CD14-positive monocyte (primary cell): Measurements from ENCODE around the gene PRR23E. TPM values are rescaled to one million over a fixed set of nuclear protein-coding genes. Genes with fewer than 3 reads are reported as not detected.
A peak's percentile ranks its signal among the peaks of the same experiment; 100 is the strongest.

Experiments
- DNase-seq, 3 donors: peaks; one replicate each; pipeline ENCODE4 v3.0.0-alpha.2; 2011 to 2022
- H2AFZ ChIP-seq: 2 replicates; pipeline ENCODE4 v1.6.0; 2012; ENCODE audit warnings: mild to moderate bottlenecking, low read depth, low read length, inconsistent platforms; ENCODE audit not compliant: insufficient read depth, poor library complexity, severe bottlenecking
- H3K27ac ChIP-seq, 2 donors: 1 replicate in 1 of 2; 2 replicates in 1 of 2; pipeline ENCODE4 v1.5.1; 2012 to 2013; ENCODE audit warnings: low read length in 2 of 2, control low read depth in 1 of 2, inconsistent platforms in 1 of 2, low read depth in 1 of 2, mild to moderate bottlenecking in 1 of 2
- H3K27me3 ChIP-seq, 2 donors: one replicate each; pipeline versions ENCODE4 v1.6.0 to v1.6.1; 2011 to 2013; ENCODE audit warnings: low read length in 2 of 2; ENCODE audit not compliant: control insufficient read depth in 2 of 2, insufficient read depth in 2 of 2
- H3K36me3 ChIP-seq, 2 donors: replicated peaks in 1 of 2; 1 replicate in 1 of 2; 2 replicates in 1 of 2; pipeline versions ENCODE4 v1.5.1 to v1.6.1; 2012 to 2013; ENCODE audit warnings: low read length in 2 of 2, control low read depth in 1 of 2, inconsistent platforms in 1 of 2, mild to moderate bottlenecking in 1 of 2; ENCODE audit not compliant: insufficient read depth in 2 of 2, control insufficient read depth in 1 of 2
- H3K4me1 ChIP-seq, 2 donors: 1 replicate in 1 of 2; 2 replicates in 1 of 2; pipeline versions ENCODE4 v1.5.1 to v1.6.1; 2012 to 2013; ENCODE audit warnings: low read length in 2 of 2, control low read depth in 1 of 2, inconsistent platforms in 1 of 2, mild to moderate bottlenecking in 1 of 2, moderate library complexity in 1 of 2; ENCODE audit not compliant: insufficient read depth in 2 of 2, control insufficient read depth in 1 of 2
- H3K4me2 ChIP-seq: replicated peaks from 2 replicates; pipeline ENCODE3; 2012; ENCODE audit warnings: low read length, moderate library complexity, mild to moderate bottlenecking; ENCODE audit not compliant: poor library complexity, severe bottlenecking; ENCODE audit errors: extremely low read depth
- H3K4me3 ChIP-seq, 3 experiments: fragments of 200-600 bp in 1 of 3; sonication (generic) in 1 of 3; replicated peaks in 1 of 3; 1 replicate in 2 of 3; 2 replicates in 1 of 3; pipeline ENCODE4 v1.5.1; 2011 to 2013; ENCODE audit warnings: low read length in 3 of 3, mild to moderate bottlenecking in 3 of 3, control low read depth in 2 of 3, low read depth in 2 of 3, inconsistent platforms in 1 of 3, moderate library complexity in 1 of 3
- H3K79me2 ChIP-seq: 2 replicates; pipeline ENCODE4 v1.6.0; 2012; ENCODE audit warnings: mild to moderate bottlenecking, control low read depth, inconsistent platforms, low read length, moderate library complexity; ENCODE audit not compliant: insufficient read depth
- H3K9ac ChIP-seq: 2 replicates; pipeline ENCODE4 v1.6.0; 2017; ENCODE audit warnings: low read length, mild to moderate bottlenecking; ENCODE audit not compliant: insufficient read depth, poor library complexity, severe bottlenecking
- H3K9me3 ChIP-seq, 2 donors: replicated peaks in 1 of 2; 1 replicate in 1 of 2; 2 replicates in 1 of 2; pipeline versions ENCODE4 v1.5.1 to v1.6.1; 2012 to 2013; ENCODE audit warnings: low read length in 2 of 2, control low read depth in 1 of 2; ENCODE audit not compliant: control insufficient read depth in 1 of 2, insufficient read depth in 1 of 2
- H4K20me1 ChIP-seq: 2 replicates; pipeline ENCODE4 v1.6.0; 2012; ENCODE audit warnings: mild to moderate bottlenecking, low read length, control low read depth, moderate library complexity; ENCODE audit not compliant: insufficient read depth
- H3K27ac Mint-ChIP-seq, 7 donors: one replicate each; pipeline ENCODE4 v1.8.0; 2020; ENCODE audit warnings: mild to moderate bottlenecking in 7 of 7, mixed read lengths in 7 of 7, moderate library complexity in 6 of 7, inconsistent platforms in 2 of 7
- H3K27me3 Mint-ChIP-seq, 3 donors: one replicate each; pipeline ENCODE4 v1.8.0; 2021 to 2022; ENCODE audit warnings: low read depth in 3 of 3, mild to moderate bottlenecking in 3 of 3, mixed read lengths in 3 of 3, moderate library complexity in 3 of 3, inconsistent platforms in 1 of 3
- H3K36me3 Mint-ChIP-seq, 2 donors: one replicate each; pipeline ENCODE4 v1.8.0; 2020; ENCODE audit warnings: mixed read lengths in 2 of 2, inconsistent platforms in 1 of 2, mild to moderate bottlenecking in 1 of 2
- H3K4me1 Mint-ChIP-seq: one replicate; pipeline ENCODE4 v1.8.0; 2020; ENCODE audit warnings: mild to moderate bottlenecking, mixed read lengths
- H3K4me3 Mint-ChIP-seq, 2 donors: one replicate each; pipeline ENCODE4 v1.8.0; 2020; ENCODE audit warnings: mild to moderate bottlenecking in 2 of 2, mixed read lengths in 2 of 2, moderate library complexity in 1 of 2
- H3K9me3 Mint-ChIP-seq, 7 donors: one replicate each; pipeline ENCODE4 v1.8.0; 2020 to 2022; ENCODE audit warnings: mixed read lengths in 7 of 7, mild to moderate bottlenecking in 6 of 7, moderate library complexity in 6 of 7, inconsistent platforms in 2 of 7
- WGBS: methylation state at CpG from one replicate; pipeline ENCODE4 v1.1.5; 2013; ENCODE audit warnings: missing lambda C conversion rate; ENCODE audit not compliant: insufficient coverage; 5-methylcytosine and 5-hydroxymethylcytosine counted together
- intact Hi-C, 2 donors: fragments of 100-400 bp; cut with micrococcal nuclease; formaldehyde crosslinking; loops; one replicate each; pipeline versions ENCODE4 v1.15.0 to v1.15.1; 2023
- polyA plus RNA-seq, 3 donors: library from polyadenylated mRNA; depleted of rRNA in 1 of 3; unstranded in 2 of 3; stranded (reverse) in 1 of 3; fragments of 300-500 nt in 2 of 3; fragments of >200 nt in 1 of 3; fragmentation: Illumina TruSeq in 2 of 3; gene quantifications; 1 replicate in 2 of 3; 2 replicates in 1 of 3; pipeline ENCODE4 v1.2.3, GENCODE V29; 2012 to 2021
- TF ChIP-seq, protein P1 (sequence below): fragments of 200-600 bp; IDR thresholded peaks from one replicate; pipeline ENCODE4 v1.8.0; 2022; ENCODE audit warnings: antibody characterized with exemption, mild to moderate bottlenecking

The PRR23E gene
- polyA plus RNA-seq, 3 donors = not detected

DNA sequence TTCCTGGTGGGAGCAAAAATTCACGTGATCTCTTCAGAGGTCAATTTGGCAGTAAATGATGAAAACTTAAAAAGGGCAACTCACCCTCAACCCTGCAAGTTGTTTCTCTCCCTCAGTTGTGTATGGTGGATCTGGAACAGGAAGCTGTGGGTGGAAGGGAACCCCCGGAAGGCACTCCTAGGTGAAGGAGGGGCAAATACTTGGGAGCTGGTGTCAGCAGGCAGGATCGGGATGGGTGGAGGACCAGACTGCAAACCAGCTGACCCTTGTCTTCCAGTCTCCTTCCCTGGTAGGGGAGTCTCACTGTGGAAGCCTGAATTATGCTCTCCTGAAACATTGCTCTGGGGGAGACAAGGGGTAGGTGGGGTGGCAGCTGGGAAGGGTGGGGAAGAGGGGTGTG lies 33.5 kb downstream of the PRR23E start:
- peak overlapping the region in 4 of 7 donors; percentile 64 to 85 (median 73) for H3K27ac Mint-ChIP-seq
- peaks cover 9 to 28% (median 16%) of the 10 kb centered on the region in 7 donors for H3K9me3 Mint-ChIP-seq
- Histone ChIP-seq H3K4me1 (peaks cover 33 to 46% of the 10 kb centered on the region in 2 donors), H3K79me2 (no peaks in the 10 kb centered on the region), H3K27ac (peak overlapping the region; percentile 63 to 85), H3K9me3 (peaks cover 0 to 8% of the 10 kb centered on the region in 2 donors), H3K4me2 (peak overlapping the region; percentile 55), H3K9ac (peak overlapping the region; percentile 30), H3K4me3 (peak overlapping the region; percentile 2 to 59 (median 37)), H2AFZ (peak overlapping the region; percentile 87), H3K36me3 (no peaks in the 10 kb centered on the region), H3K27me3 (no peaks in the 10 kb centered on the region), H4K20me1 (no peaks in the 10 kb centered on the region)
- peaks cover 0 to 6% of the 10 kb centered on the region in 2 donors for H3K36me3 Mint-ChIP-seq
- intact Hi-C loops = no loop called here
- peaks cover 3 to 6% (median 3%) of the 10 kb centered on the region in 3 donors for H3K27me3 Mint-ChIP-seq
- H3K4me3 Mint-ChIP-seq = peak overlapping the region; percentile 47 to 77
- peaks cover 24% of the 10 kb centered on the region for H3K4me1 Mint-ChIP-seq
- WGBS = 56% methylated on average over 2 of the region's 3 CpGs
- DNase-seq = no peak
- TF ChIP-seq, protein P1, sequence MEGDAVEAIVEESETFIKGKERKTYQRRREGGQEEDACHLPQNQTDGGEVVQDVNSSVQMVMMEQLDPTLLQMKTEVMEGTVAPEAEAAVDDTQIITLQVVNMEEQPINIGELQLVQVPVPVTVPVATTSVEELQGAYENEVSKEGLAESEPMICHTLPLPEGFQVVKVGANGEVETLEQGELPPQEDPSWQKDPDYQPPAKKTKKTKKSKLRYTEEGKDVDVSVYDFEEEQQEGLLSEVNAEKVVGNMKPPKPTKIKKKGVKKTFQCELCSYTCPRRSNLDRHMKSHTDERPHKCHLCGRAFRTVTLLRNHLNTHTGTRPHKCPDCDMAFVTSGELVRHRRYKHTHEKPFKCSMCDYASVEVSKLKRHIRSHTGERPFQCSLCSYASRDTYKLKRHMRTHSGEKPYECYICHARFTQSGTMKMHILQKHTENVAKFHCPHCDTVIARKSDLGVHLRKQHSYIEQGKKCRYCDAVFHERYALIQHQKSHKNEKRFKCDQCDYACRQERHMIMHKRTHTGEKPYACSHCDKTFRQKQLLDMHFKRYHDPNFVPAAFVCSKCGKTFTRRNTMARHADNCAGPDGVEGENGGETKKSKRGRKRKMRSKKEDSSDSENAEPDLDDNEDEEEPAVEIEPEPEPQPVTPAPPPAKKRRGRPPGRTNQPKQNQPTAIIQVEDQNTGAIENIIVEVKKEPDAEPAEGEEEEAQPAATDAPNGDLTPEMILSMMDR = no peak

DNA sequence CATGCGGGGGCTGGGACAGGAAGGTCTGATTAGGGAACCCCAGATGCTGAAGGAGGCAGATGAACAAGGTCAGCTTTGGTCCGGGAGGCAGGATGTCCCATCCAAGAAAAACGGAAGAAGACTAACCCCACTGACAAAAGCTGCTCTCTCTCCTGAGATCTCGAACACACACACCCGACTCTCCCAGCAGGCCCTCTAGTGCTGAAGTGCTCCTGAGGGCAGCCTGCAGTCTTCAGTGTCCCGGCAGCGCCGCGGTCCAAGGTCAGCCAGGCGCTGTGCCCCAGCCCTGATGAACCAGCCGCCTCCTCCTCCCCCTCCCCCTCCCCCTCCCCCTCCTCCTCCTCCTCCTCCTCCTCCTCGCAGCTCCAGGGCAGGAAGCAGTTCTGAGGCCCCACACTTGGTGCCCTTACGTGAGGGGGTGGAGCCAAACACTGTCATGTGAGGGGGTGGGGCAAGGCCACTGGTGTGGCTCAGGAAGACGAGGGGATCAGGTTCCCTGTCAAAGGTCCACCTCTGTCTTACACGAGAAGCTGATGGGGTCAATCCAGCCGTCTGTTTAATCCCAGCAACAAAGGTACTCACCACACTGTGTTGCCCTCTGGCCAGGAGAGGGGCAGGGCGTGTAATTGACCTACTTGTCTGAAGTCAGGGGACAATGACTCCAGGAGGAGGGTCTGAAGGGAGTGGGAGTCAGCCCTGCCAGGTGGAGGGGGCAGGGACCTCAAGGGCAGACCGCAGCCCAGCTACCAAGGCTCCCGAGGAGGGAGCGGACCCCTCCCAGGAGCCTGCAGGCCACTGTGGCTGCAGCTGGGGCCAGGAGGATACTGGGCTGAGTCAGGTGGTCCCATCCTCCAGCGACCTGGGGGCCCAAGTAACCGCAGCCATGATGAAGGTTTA lies 34.3 kb downstream of the PRR23E start:
- Histone ChIP-seq H3K4me3 (peak overlapping the region; percentile 2 to 59 (median 37)), H3K27ac (peak overlapping the region; percentile 63 to 85), H2AFZ (peak overlapping the region; percentile 87), H3K4me2 (peak overlapping the region; percentile 55), H3K79me2 (no peaks in the 10 kb centered on the region), H3K4me1 (peaks cover 33 to 46% of the 10 kb centered on the region in 2 donors), H3K9ac (peak overlapping the region; percentile 34), H4K20me1 (no peaks in the 10 kb centered on the region), H3K27me3 (no peaks in the 10 kb centered on the region), H3K36me3 (no peaks in the 10 kb centered on the region), H3K9me3 (peaks cover 0 to 8% of the 10 kb centered on the region in 2 donors)
- WGBS = 74% methylated on average over 11 of the region's 22 CpGs
- peak overlapping the region; percentile 63 to 77 for H3K4me3 Mint-ChIP-seq
- intact Hi-C loops = no loop called here
- TF ChIP-seq, protein P1 = no peak
- H3K9me3 Mint-ChIP-seq = peaks cover 9 to 28% (median 16%) of the 10 kb centered on the region in 7 donors
- peak overlapping the region in 6 of 7 donors; percentile 8 to 85 (median 71) for H3K27ac Mint-ChIP-seq
- H3K36me3 Mint-ChIP-seq = peaks cover 0 to 6% of the 10 kb centered on the region in 2 donors
- H3K4me1 Mint-ChIP-seq = peaks cover 24% of the 10 kb centered on the region
- peaks cover 2 to 4% (median 3%) of the 10 kb centered on the region in 3 donors for H3K27me3 Mint-ChIP-seq
- DNase-seq = peak; percentile 9 to 64 (median 61)
